ENCODE measurements around the gene GHRL. TPM values are rescaled to one million over a fixed set of nuclear protein-coding genes. Genes with fewer than 3 reads are reported as not detected.

Gene GHRL
- total and polyA plus RNA-seq, 2 donors from 2014 or later, result 0.73 to 1.2 TPM

GRCh38 chr3:10335871-10336622 lies 43.3 kb upstream of the GHRL start:
- H3K36me3 ChIP-seq (ENCODE audit: control insufficient read depth in 2 of 3, insufficient read depth in 3 of 3, low read length in 3 of 3), result no peaks in the 10 kb centered on the region
- no peaks in the 10 kb centered on the region for H3K9me3 ChIP-seq (ENCODE audit: control insufficient read depth in 2 of 3, insufficient read depth in 1 of 3, low read length in 3 of 3)
- H3K4me3 ChIP-seq (ENCODE audit: low read length in 3 of 3), result no peak overlapping the region
- H3K9ac ChIP-seq (ENCODE audit: low read length in 3 of 3), result no peak overlapping the region
- no peaks in the 10 kb centered on the region for H3K27me3 ChIP-seq (ENCODE audit: control insufficient read depth, insufficient read depth, low read length)
- peaks cover 0 to 3% (median 0%) of the 10 kb centered on the region in 3 donors for H3K4me1 ChIP-seq (ENCODE audit: control insufficient read depth in 2 of 3, insufficient read depth in 2 of 3, low read depth in 1 of 3, low read length in 3 of 3)
- no peak overlapping the region for H3K27ac ChIP-seq (ENCODE audit: low read depth in 2 of 2, low read length in 2 of 2)
- no peak for DNase-seq
- TF ChIP-seq CTCF (IDR thresholded peaks at IDR 0.05; ENCODE audit: borderline replicate concordance, extremely low read depth, insufficient read depth), result no peak
- intact Hi-C loops (cut with DNase I), result no loop called here
- FAIRE-seq, result no peak

DNA sequence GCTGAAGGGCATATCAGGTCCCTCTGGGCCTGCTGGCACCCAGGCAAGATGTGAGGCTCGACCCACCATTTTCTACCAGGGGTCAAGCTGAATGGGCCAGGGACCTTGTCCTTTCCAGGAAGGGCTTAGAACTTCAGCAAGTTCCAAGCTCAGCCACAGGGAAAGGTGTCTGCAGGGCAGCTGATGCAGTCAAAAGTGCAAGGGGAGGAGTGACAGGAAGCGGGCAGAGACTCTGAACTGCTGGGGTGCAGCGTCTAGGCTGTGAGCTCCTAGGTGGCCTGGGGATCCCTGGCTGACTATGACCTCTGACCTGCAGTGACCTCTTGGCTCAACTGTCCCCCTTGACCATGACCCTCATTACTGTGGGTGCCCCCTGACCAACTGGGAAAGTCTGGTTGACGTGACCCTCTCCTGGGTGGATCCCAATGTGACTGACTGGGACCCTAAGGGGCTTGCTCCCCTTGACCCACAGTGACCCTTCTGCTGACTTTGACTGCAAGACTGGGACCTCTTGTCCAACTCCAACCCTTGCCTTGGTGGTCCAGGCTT lies 42.5 kb upstream of the GHRL start:
- H3K27ac ChIP-seq (ENCODE audit: low read depth in 2 of 2, low read length in 2 of 2), result no peak overlapping the region
- FAIRE-seq, result no peak
- H3K27me3 ChIP-seq (ENCODE audit: control insufficient read depth, insufficient read depth, low read length), result no peaks in the 10 kb centered on the region
- TF ChIP-seq CTCF (IDR thresholded peaks at IDR 0.05; ENCODE audit: borderline replicate concordance, extremely low read depth, insufficient read depth), result no peak
- no peak overlapping the region for H3K4me3 ChIP-seq (ENCODE audit: low read length in 3 of 3)
- no peak overlapping the region for H3K9ac ChIP-seq (ENCODE audit: low read length in 3 of 3)
- H3K9me3 ChIP-seq (ENCODE audit: control insufficient read depth in 2 of 3, insufficient read depth in 1 of 3, low read length in 3 of 3), result no peaks in the 10 kb centered on the region
- H3K4me1 ChIP-seq (ENCODE audit: control insufficient read depth in 2 of 3, insufficient read depth in 2 of 3, low read depth in 1 of 3, low read length in 3 of 3), result peaks cover 0 to 3% (median 0%) of the 10 kb centered on the region in 3 donors
- DNase-seq, result no peak
- intact Hi-C loops (cut with DNase I), result no loop called here
- H3K36me3 ChIP-seq (ENCODE audit: control insufficient read depth in 2 of 3, insufficient read depth in 3 of 3, low read length in 3 of 3), result no peaks in the 10 kb centered on the region

DNA sequence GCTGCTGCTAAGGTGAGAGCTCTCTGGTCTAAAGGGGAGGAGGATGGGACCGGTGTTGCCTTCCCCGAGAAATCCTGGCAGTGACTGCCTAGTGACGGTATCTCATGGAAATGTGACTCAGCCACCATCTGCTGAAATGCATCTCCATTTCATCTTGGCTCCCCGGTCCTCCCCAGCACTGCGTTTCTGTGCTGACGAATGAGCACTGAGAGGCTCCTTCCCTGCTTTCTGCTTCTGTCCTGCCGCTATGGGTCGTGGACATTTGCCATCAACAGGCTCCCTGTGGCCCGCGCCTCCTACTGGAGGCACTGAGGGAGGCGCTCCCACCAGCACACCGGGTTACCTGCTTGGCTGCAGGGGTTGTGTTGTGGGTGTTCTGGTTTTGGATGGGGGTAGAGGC lies 41.7 kb upstream of the GHRL start:
- Histone ChIP-seq H3K27ac (ENCODE audit: low read depth in 2 of 2, low read length in 2 of 2) (no peak overlapping the region), H3K36me3 (ENCODE audit: control insufficient read depth in 2 of 3, insufficient read depth in 3 of 3, low read length in 3 of 3) (no peaks in the 10 kb centered on the region), H3K4me3 (ENCODE audit: low read length in 3 of 3) (no peak overlapping the region), H3K4me1 (ENCODE audit: control insufficient read depth in 2 of 3, insufficient read depth in 2 of 3, low read depth in 1 of 3, low read length in 3 of 3) (peaks cover 0 to 3% (median 0%) of the 10 kb centered on the region in 3 donors), H3K9ac (ENCODE audit: low read length in 3 of 3) (no peak overlapping the region), H3K9me3 (ENCODE audit: control insufficient read depth in 2 of 3, insufficient read depth in 1 of 3, low read length in 3 of 3) (no peaks in the 10 kb centered on the region), H3K27me3 (ENCODE audit: control insufficient read depth, insufficient read depth, low read length) (no peaks in the 10 kb centered on the region)
- FAIRE-seq (no peak), DNase-seq (no peak)
- no peak for TF ChIP-seq CTCF (IDR thresholded peaks at IDR 0.05; ENCODE audit: borderline replicate concordance, extremely low read depth, insufficient read depth)
- intact Hi-C loops (cut with DNase I), result no loop called here

All from kidney (tissue), 14 donors.